NCI-H526 (cell line): ENCODE measurements around the gene ARHGEF3.

ENCODE experiments used
- DNase-seq, 2 experiments: peaks; one replicate each; lab custom pipeline; 2025; lab: John Stamatoyannopoulos, UW

Gene ARHGEF3

GRCh38 chr3:56823421-56823926 lies 21.7 kb upstream of the ARHGEF3 start:
- no peak for DNase-seq

- DNase-seq: no peak
Observed at GRCh38 chr3:56822501-56822900, 20.8 kb upstream of the ARHGEF3 start.

GRCh38 chr3:56819016-56819809 lies 17.5 kb upstream of the ARHGEF3 start:
- no peak for DNase-seq

- DNase-seq: no peak
Observed at GRCh38 chr3:56818156-56818985, 16.6 kb upstream of the ARHGEF3 start.

GRCh38 chr3:56817646-56818045 lies 15.9 kb upstream of the ARHGEF3 start:
- DNase-seq: no peak

GRCh38 chr3:56816061-56816460 lies 14.3 kb upstream of the ARHGEF3 start:
- DNase-seq: no peak

- no peak for DNase-seq
Observed at GRCh38 chr3:56815589-56815988, 13.8 kb upstream of the ARHGEF3 start.

- no peak for DNase-seq
Observed at GRCh38 chr3:56813653-56813960, 11.9 kb upstream of the ARHGEF3 start.

- no peak for DNase-seq
Observed at GRCh38 chr3:56812754-56813652, 11.3 kb upstream of the ARHGEF3 start.

- no peak for DNase-seq
Observed at GRCh38 chr3:56811546-56812202, 9.9 kb upstream of the ARHGEF3 start.

GRCh38 chr3:56810577-56811545 lies 9.1 kb upstream of the ARHGEF3 start:
- peak in 1 of 2 experiments; percentile 10 for DNase-seq

GRCh38 chr3:56806407-56806806 lies 4.7 kb upstream of the ARHGEF3 start:
- DNase-seq: no peak

GRCh38 chr3:56802790-56803189 lies 1.0 kb upstream of the ARHGEF3 start:
- DNase-seq: no peak

- DNase-seq: peak in 1 of 2 experiments; percentile 41
Observed at GRCh38 chr3:56802378-56802745, 613 bp upstream of the ARHGEF3 start.

- peak; percentile 10 to 31 for DNase-seq
Observed at GRCh38 chr3:56800832-56801661, 702 bp downstream of the ARHGEF3 start.

GRCh38 chr3:56800130-56800831 lies 1.5 kb downstream of the ARHGEF3 start:
- peak; percentile 81 to 82 for DNase-seq

- DNase-seq: peak; percentile 65 to 82
Observed at GRCh38 chr3:56799251-56799882, 2.4 kb downstream of the ARHGEF3 start.

GRCh38 chr3:56796996-56797395 lies 4.8 kb downstream of the ARHGEF3 start:
- DNase-seq: no peak
